OCI-LY1 (cell line): Measurements from ENCODE around the gene SSR2.

ENCODE experiments used
- H2AFZ ChIP-seq: fragments of 200-600 bp; sonication (generic), shearing (Covaris generic); 2 replicates; pipeline ENCODE4 v1.6.0; 2014; ENCODE audit warnings: antibody characterized with exemption, mild to moderate bottlenecking, low read length
- H3F3A ChIP-seq: fragments of 200-600 bp; sonication (generic), shearing (Covaris generic); 2 replicates; pipeline ENCODE4 v1.6.0; 2014; ENCODE audit warnings: mild to moderate bottlenecking, antibody characterized with exemption, low read length, moderate library complexity; ENCODE audit not compliant: insufficient read depth
- H3K27ac ChIP-seq: fragments of 200-600 bp; sonication (generic); 2 replicates; pipeline ENCODE4 v1.5.1; 2014; ENCODE audit warnings: low read length, mixed run types, mild to moderate bottlenecking, low read depth; ENCODE audit not compliant: poor library complexity, severe bottlenecking
- H3K27me3 ChIP-seq: fragments of 200-600 bp; sonication (generic); 2 replicates; pipeline ENCODE4 v1.6.0; 2014; ENCODE audit warnings: antibody characterized with exemption, mild to moderate bottlenecking, low read length, moderate library complexity; ENCODE audit not compliant: insufficient read depth
- H3K36me3 ChIP-seq: fragments of 200-600 bp; sonication (generic); 2 replicates; pipeline ENCODE4 v1.6.1; 2014; ENCODE audit warnings: mild to moderate bottlenecking, antibody characterized with exemption, low read length, moderate library complexity, mixed read lengths; ENCODE audit not compliant: insufficient read depth
- H3K4me1 ChIP-seq: fragments of 200-600 bp; sonication (generic); 2 replicates; pipeline ENCODE4 v1.5.1; 2014; ENCODE audit warnings: mild to moderate bottlenecking, low read length, moderate library complexity; ENCODE audit not compliant: insufficient read depth, severe bottlenecking
- H3K4me2 ChIP-seq: fragments of 200-600 bp; sonication (generic), shearing (Covaris generic); 2 replicates; pipeline ENCODE4 v1.6.1; 2014; ENCODE audit warnings: low read length
- H3K4me3 ChIP-seq: fragments of 200-600 bp; sonication (generic); 2 replicates; pipeline ENCODE4 v1.5.1; 2014; ENCODE audit warnings: low read length, low read depth, mild to moderate bottlenecking, mixed read lengths; ENCODE audit not compliant: poor library complexity, severe bottlenecking
- H3K79me2 ChIP-seq: fragments of 200-600 bp; shearing (Covaris generic); 2 replicates; pipeline ENCODE4 v1.6.1; 2016; ENCODE audit warnings: mixed run types, low read length, mixed read lengths; ENCODE audit not compliant: insufficient read depth
- H3K9ac ChIP-seq: fragments of 200-600 bp; sonication (generic), shearing (Covaris generic); 2 replicates; pipeline ENCODE4 v1.6.1; 2014; ENCODE audit warnings: mild to moderate bottlenecking, low read length, mixed read lengths
- H3K9me2 ChIP-seq: fragments of 200-600 bp; sonication (generic), shearing (Covaris generic); 2 replicates; pipeline ENCODE4 v1.6.1; 2014; ENCODE audit warnings: low read depth, mild to moderate bottlenecking, low read length, mixed read lengths
- H3K9me3 ChIP-seq: fragments of 200-600 bp; shearing (Covaris generic); 2 replicates; pipeline ENCODE4 v1.6.1; 2014; ENCODE audit warnings: low read length, mixed read lengths
- H4K20me1 ChIP-seq: fragments of 200-600 bp; sonication (generic), shearing (Covaris generic); 2 replicates; pipeline ENCODE4 v1.6.0; 2016; ENCODE audit warnings: mild to moderate bottlenecking, low read length; ENCODE audit not compliant: insufficient read depth
- EZH2 ChIP-seq: fragments of 200-600 bp; sonication (generic), shearing (Covaris generic); IDR thresholded peaks from 2 replicates; pipeline ENCODE4 v1.8.0; 2017; ENCODE audit warnings: borderline replicate concordance, mixed run types, mild to moderate bottlenecking, antibody characterized with exemption, low read length, moderate library complexity, mixed read lengths
- TF ChIP-seq, protein P1 (sequence below): fragments of 200-600 bp; sonication (generic), shearing (Covaris generic); IDR thresholded peaks from 2 replicates; pipeline ENCODE4 v1.5.1; 2017; ENCODE audit warnings: mild to moderate bottlenecking, antibody characterized with exemption, low read length, moderate library complexity, mixed read lengths

The SSR2 gene

DNA sequence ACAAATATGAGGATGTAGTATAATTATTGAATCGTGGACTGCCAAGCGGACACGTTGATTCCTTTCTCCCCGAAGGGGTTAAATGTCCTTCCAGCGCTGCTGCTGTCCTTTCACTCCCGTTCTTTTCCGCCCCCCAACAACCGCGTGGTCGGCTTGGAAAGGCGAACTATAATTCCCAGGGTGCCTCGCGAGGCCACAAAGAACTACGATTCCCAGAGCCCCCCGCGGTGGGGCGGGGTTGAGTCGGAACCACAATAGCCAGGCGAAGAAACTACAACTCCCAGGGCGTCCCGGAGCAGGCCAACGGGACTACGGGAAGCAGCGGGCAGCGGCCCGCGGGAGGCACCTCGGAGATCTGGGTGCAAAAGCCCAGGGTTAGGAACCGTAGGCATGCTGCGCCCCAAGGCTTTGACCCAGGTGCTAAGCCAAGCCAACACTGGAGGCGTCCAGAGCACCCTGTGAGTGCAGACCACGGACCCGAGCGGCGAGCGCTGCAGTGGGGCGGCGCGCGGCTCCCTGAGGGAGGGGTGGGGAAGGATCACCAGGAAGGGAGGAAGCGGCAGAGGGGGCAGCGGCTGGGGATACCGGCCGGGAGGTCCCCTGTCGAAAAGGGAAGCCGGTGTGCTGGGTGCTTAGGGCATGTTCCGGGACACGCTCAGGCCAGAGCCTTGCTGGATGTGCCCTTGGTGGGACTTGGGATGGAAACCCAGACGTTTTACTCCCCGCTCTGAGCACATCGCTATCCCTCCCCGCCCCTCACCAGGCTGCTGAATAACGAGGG is 33.9 kb upstream of the SSR2 start, which contains the start of gene LAMTOR2:
Gene LAMTOR2 (plus strand): TSS at position 283 of the 781 bp plus-strand sequence. CDS start 108 bp downstream, at position 391.
- H3K36me3 ChIP-seq, result peaks cover 14% of the 10 kb centered on the region; the same call in 1 of the 2 replicates
- H3K9me3 ChIP-seq, result no peaks in the 10 kb centered on the region
- TF ChIP-seq, protein P1, sequence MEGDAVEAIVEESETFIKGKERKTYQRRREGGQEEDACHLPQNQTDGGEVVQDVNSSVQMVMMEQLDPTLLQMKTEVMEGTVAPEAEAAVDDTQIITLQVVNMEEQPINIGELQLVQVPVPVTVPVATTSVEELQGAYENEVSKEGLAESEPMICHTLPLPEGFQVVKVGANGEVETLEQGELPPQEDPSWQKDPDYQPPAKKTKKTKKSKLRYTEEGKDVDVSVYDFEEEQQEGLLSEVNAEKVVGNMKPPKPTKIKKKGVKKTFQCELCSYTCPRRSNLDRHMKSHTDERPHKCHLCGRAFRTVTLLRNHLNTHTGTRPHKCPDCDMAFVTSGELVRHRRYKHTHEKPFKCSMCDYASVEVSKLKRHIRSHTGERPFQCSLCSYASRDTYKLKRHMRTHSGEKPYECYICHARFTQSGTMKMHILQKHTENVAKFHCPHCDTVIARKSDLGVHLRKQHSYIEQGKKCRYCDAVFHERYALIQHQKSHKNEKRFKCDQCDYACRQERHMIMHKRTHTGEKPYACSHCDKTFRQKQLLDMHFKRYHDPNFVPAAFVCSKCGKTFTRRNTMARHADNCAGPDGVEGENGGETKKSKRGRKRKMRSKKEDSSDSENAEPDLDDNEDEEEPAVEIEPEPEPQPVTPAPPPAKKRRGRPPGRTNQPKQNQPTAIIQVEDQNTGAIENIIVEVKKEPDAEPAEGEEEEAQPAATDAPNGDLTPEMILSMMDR, result no peak
- no peak for TF ChIP-seq EZH2
- peak within 1 kb of the TSS; percentile 77 for H3K4me2 ChIP-seq
- no peak within 1 kb of the TSS for H2AFZ ChIP-seq
- no peaks in the 10 kb centered on the region for H3K79me2 ChIP-seq
- H3K9ac ChIP-seq, result peak within 1 kb of the TSS; percentile 76
- H3K27ac ChIP-seq, result peak within 1 kb of the TSS; percentile 82
- no peaks in the 10 kb centered on the region for H3F3A ChIP-seq
- H3K4me3 ChIP-seq, result peak within 1 kb of the TSS; percentile 73
- H4K20me1 ChIP-seq, result no peaks in the 10 kb centered on the region
- no peaks in the 10 kb centered on the region for H3K27me3 ChIP-seq
- peaks cover 16% of the 10 kb centered on the region for H3K4me1 ChIP-seq
- no peaks in the 10 kb centered on the region for H3K9me2 ChIP-seq

DNA sequence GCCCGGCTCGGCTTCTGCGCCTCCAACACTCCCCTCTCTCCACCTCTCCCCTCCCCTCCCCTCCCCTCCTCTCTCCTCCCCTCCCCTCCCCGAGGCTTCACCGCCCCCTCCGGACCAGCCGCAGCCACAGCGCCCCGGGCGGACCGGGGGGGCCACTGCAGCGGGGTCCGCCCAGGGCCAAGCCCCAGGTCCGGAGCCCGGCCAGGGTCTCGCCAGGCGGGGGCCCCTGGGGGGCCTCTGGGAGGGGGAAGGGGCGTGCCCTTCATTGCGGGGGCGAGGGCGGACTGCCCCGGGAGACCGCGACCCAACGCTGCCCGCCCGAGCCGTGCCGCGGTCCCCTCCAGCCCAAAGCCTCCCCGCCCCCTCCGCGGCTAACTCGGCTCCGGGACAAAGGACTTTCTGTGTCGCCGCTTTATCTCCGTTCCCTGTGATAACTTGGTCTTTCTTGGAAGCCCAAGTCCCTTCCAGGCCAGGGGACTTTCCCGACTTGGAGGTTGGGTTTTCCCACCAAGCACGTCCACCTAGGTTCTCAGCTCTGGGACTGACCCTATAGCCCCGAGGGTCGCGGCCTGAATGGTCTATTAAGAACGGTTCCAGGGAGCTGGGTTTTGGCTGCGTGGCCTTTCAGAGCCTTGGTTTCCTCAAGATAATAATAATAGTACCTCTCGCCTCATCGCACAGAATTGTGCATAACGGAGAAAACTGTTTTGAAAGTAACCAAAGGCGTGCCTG is 33.2 kb upstream of the SSR2 start, which contains the start of gene UBQLN4:
Gene UBQLN4 (minus strand): TSS at position 31 of the 732 bp plus-strand sequence. CDS start 97 bp downstream, outside the sequence.
- Histone ChIP-seq H3K27me3 (no peaks in the 10 kb centered on the region), H3K9me3 (no peaks in the 10 kb centered on the region), H3K9ac (peak within 1 kb of the TSS; percentile 87), H3K9me2 (no peaks in the 10 kb centered on the region), H3K79me2 (no peaks in the 10 kb centered on the region), H2AFZ (no peak within 1 kb of the TSS), H4K20me1 (no peaks in the 10 kb centered on the region), H3F3A (no peaks in the 10 kb centered on the region), H3K27ac (peak within 1 kb of the TSS; percentile 82), H3K4me3 (peak within 1 kb of the TSS; percentile 73), H3K4me1 (peaks cover 16% of the 10 kb centered on the region), H3K36me3 (peaks cover 22% of the 10 kb centered on the region; the same call in 1 of the 2 replicates), H3K4me2 (peak within 1 kb of the TSS; percentile 77)
- TF ChIP-seq, protein P1, result peak; percentile 28
- no peak for TF ChIP-seq EZH2

DNA sequence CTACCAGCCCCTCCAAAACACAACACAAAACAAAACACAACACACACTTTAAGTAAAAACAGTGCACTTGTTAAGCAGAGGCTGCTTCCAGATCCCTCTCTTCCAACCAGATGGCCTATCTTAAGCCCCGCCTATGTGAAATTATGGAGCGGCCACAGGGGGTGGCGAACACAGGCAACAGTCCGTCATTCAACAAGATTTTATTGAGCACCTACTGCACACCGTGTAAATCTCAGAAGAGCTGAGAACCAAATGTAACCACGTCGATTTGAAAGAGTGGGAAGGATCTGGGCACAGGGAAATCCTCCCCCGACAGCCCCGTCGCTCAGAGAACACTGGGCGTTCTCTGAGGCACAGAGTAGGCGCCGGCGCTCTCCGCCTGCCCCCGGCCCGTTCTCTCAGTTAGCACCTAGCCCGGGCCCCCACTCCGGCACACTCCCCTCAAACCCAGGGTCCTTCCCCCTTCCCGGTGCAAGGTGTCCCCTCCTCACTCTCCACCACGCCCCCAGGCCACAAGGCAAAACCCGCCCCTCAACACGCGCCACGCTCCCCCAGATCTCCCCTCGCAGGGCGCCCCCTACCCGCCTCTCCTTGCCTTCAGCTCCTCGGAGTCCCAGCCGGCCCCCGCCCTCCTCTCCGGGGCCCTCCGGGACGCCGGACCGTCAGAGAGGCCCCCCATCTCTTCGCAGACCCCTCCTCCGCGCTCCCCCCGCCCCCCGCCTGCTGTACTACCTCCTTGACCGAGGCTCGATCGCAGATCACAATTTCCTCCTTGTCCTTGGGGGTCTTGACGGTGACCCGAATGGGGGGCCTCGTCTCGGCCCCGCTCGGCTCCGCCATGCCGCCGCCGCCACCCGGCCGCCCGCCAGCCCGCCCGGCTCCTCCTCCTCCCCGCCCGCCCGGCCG is 32.4 kb upstream of the SSR2 start:
- peak overlapping the region; percentile 35 for H3K27ac ChIP-seq
- no peak for TF ChIP-seq EZH2
- TF ChIP-seq, protein P1, result peak; percentile 48; the same call in 1 of the 2 replicates
- H2AFZ ChIP-seq, result no peak overlapping the region
- H3K4me1 ChIP-seq, result peaks cover 16% of the 10 kb centered on the region
- no peaks in the 10 kb centered on the region for H3K9me2 ChIP-seq
- no peaks in the 10 kb centered on the region for H3K79me2 ChIP-seq
- no peaks in the 10 kb centered on the region for H3K27me3 ChIP-seq
- H3K36me3 ChIP-seq, result peaks cover 24% of the 10 kb centered on the region; the same call in 1 of the 2 replicates
- H3F3A ChIP-seq, result no peaks in the 10 kb centered on the region
- H3K4me3 ChIP-seq, result peak overlapping the region; percentile 73
- H3K9ac ChIP-seq, result peak overlapping the region; percentile 87
- H4K20me1 ChIP-seq, result no peaks in the 10 kb centered on the region
- H3K4me2 ChIP-seq, result peak overlapping the region; percentile 71
- no peaks in the 10 kb centered on the region for H3K9me3 ChIP-seq
